HCT116 (cell line): ENCODE measurements around the gene CPOX. TPM values are rescaled to one million over a fixed set of nuclear protein-coding genes. Genes with fewer than 3 reads are reported as not detected.

Source experiments
- ATAC-seq: fragments of 200-7000 bp; cut with Tn5 transposase; 2 replicates; pipeline ENCODE4 v1.9.1; 2020; ENCODE audit warnings: mild to moderate bottlenecking, moderate library complexity
- BruUV-seq: library from RNA; stranded (reverse); fragments of 400-500 nt; replicated peaks from 2 replicates; lab custom pipeline; 2021; lab: Mats Ljungman, UMichigan
- CTCF ChIA-PET: fragments of 300-600 bp; sonication (Branson Sonifier 250); formaldehyde crosslinking; loops from one replicate; lab custom pipeline; 2021; ENCODE audit warnings: antibody characterized with exemption; lab: Charles Lee
- POLR2A ChIA-PET: fragments of 300-600, 350-600 bp; sonication (Branson Sonifier 250); formaldehyde crosslinking; loops from one replicate; lab custom pipeline; 2021; ENCODE audit warnings: antibody characterized with exemption; lab: Charles Lee
- RAD21 ChIA-PET, 2 experiments: fragments of 300-600 bp; sonication (Branson Sonifier 250); formaldehyde crosslinking; loops; one replicate each; lab custom pipeline; 2023; ENCODE audit warnings: low total read pairs in 2 of 2; ENCODE audit not compliant: uncharacterized antibody in 2 of 2, unreplicated experiment in 2 of 2, low non-redundant PET in 1 of 2; lab: Charles Lee
- DNase-seq: peaks from one replicate; pipeline ENCODE4 v3.0.0-alpha.2; 2010; ENCODE audit warnings: low read depth, low spot score
- H2AFZ ChIP-seq: fragments of 200-600 bp; shearing (Covaris generic), sonication (generic); 2 replicates; pipeline ENCODE4 v1.6.1; 2017; ENCODE audit warnings: low read depth, mixed run types, mixed read lengths, antibody characterized with exemption, low read length; ENCODE audit not compliant: poor library complexity, severe bottlenecking
- H3K27ac ChIP-seq: 2 replicates; pipeline ENCODE4 v1.5.1; 2012; ENCODE audit warnings: low read depth, low read length
- H3K27me3 ChIP-seq: fragments of 200-600 bp; sonication (generic); 2 replicates; pipeline ENCODE4 v1.6.1; 2016; ENCODE audit warnings: mixed run types, low read length, mixed read lengths; ENCODE audit not compliant: insufficient read depth
- H3K36me3 ChIP-seq, 2 experiments: fragments of 200-500 bp in 1 of 2; fragments of 200-600 bp in 1 of 2; sonication (Bioruptor generic) in 1 of 2; sonication (generic) in 1 of 2; 2 replicates each; pipeline versions ENCODE4 v1.5.1 to v1.6.1; 2014 to 2016; ENCODE audit warnings: low read length in 2 of 2, inconsistent platforms in 1 of 2, mixed read lengths in 1 of 2, mixed run types in 1 of 2; ENCODE audit not compliant: insufficient read depth in 2 of 2, control insufficient read depth in 1 of 2
- H3K4me1 ChIP-seq, 2 experiments: fragments of 200-600 bp in 1 of 2; sonication (generic) in 1 of 2; 2 replicates each; pipeline versions ENCODE4 v1.5.1 to v1.6.1; 2012 to 2017; ENCODE audit warnings: low read length in 2 of 2, inconsistent platforms in 1 of 2, mild to moderate bottlenecking in 1 of 2, mixed read lengths in 1 of 2, mixed run types in 1 of 2, moderate library complexity in 1 of 2; ENCODE audit not compliant: insufficient read depth in 2 of 2, control insufficient read depth in 1 of 2
- H3K4me2 ChIP-seq: fragments of 200-600 bp; sonication (generic); 2 replicates; pipeline ENCODE4 v1.6.1; 2017; ENCODE audit warnings: mixed run types, low read length, mixed read lengths
- H3K4me3 ChIP-seq, 2 experiments: fragments of 200-600 bp in 1 of 2; sonication (generic) in 1 of 2; replicated peaks in 1 of 2; 2 replicates each; pipeline ENCODE4 v1.5.1; 2011 to 2016; ENCODE audit warnings: low read length in 2 of 2, control low read depth in 1 of 2, low read depth in 1 of 2, mild to moderate bottlenecking in 1 of 2, mixed read lengths in 1 of 2, mixed run types in 1 of 2
- H3K79me2 ChIP-seq: fragments of 200-600 bp; sonication (generic); 2 replicates; pipeline ENCODE4 v1.6.1; 2017; ENCODE audit warnings: mild to moderate bottlenecking, mixed run types, low read length, moderate library complexity, mixed read lengths; ENCODE audit not compliant: insufficient read depth
- H3K9ac ChIP-seq: fragments of 200-600 bp; sonication (generic); 2 replicates; pipeline ENCODE4 v1.6.1; 2016; ENCODE audit warnings: low read length, mixed read lengths
- H3K9me2 ChIP-seq: fragments of 200-600 bp; sonication (generic), shearing (Covaris generic); 2 replicates; pipeline ENCODE4 v1.6.1; 2017; ENCODE audit warnings: mixed run types, mild to moderate bottlenecking, moderate library complexity; ENCODE audit not compliant: insufficient read depth
- H3K9me3 ChIP-seq, 2 experiments: fragments of 200-500 bp in 1 of 2; fragments of 200-600 bp in 1 of 2; sonication (Bioruptor generic) in 1 of 2; sonication (generic) in 1 of 2; 2 replicates each; pipeline ENCODE4 v1.6.1; 2014 to 2017; ENCODE audit warnings: low read length in 2 of 2, mixed read lengths in 2 of 2, inconsistent platforms in 1 of 2, low read depth in 1 of 2, mild to moderate bottlenecking in 1 of 2, mixed run types in 1 of 2, moderate library complexity in 1 of 2; ENCODE audit not compliant: control insufficient read depth in 1 of 2, insufficient read depth in 1 of 2
- H4K20me1 ChIP-seq: fragments of 200-600 bp; sonication (generic), shearing (Covaris generic); 2 replicates; pipeline ENCODE4 v1.6.1; 2017; ENCODE audit warnings: mixed run types, mild to moderate bottlenecking, moderate library complexity; ENCODE audit not compliant: insufficient read depth
- EZH2 ChIP-seq: fragments of 200-600 bp; sonication (generic); IDR thresholded peaks from 2 replicates; pipeline ENCODE4 v1.6.1; 2017; ENCODE audit warnings: antibody characterized with exemption, mixed run types
- POLR2A ChIP-seq: IDR thresholded peaks from 2 replicates; pipeline ENCODE4 v1.7.0; 2011; ENCODE audit warnings: borderline replicate concordance; ENCODE audit not compliant: insufficient read depth, insufficient read length; ENCODE audit errors: extremely low read depth
- POLR2AphosphoS5 ChIP-seq: IDR thresholded peaks from 2 replicates; pipeline ENCODE4 v1.6.1; 2011; ENCODE audit warnings: mild to moderate bottlenecking, low read depth, low read length, moderate library complexity
- TCF7L2 ChIP-seq: IDR thresholded peaks from 2 replicates; pipeline ENCODE4 v1.7.0; 2011; ENCODE audit warnings: borderline replicate concordance, inconsistent platforms; ENCODE audit not compliant: insufficient read depth, insufficient read length; ENCODE audit errors: extremely low read depth
- ZBTB33 ChIP-seq: IDR thresholded peaks from 2 replicates; pipeline ENCODE4 v1.6.1; 2011; ENCODE audit warnings: mild to moderate bottlenecking, low read length, moderate library complexity; ENCODE audit not compliant: insufficient replicate concordance; ENCODE audit errors: extremely low read depth
- intact Hi-C: fragments of 100-400 bp; cut with micrococcal nuclease; formaldehyde crosslinking; loops from 2 replicates; pipeline ENCODE4 v1.10.0; 2022
- total RNA-seq: library from RNA; stranded (reverse); gene quantifications from one replicate; pipeline ENCODE4 v1.2.1, GENCODE V29; 2021; ENCODE audit not compliant: unreplicated experiment

Gene CPOX
- total RNA-seq, 1 experiment from 2014 or later: 353 TPM

- peaks cover 67 to 87% of the 10 kb centered on the region in 2 experiments for H3K4me1 ChIP-seq
- no peak overlapping the region for H2AFZ ChIP-seq
- no peaks in the 10 kb centered on the region for H3K9me2 ChIP-seq
- peak overlapping the region; percentile 19 for H3K4me2 ChIP-seq
- intact Hi-C loops: loop anchor here (5.0 kb wide), 3 partner anchors 67 to 547 kb away; partner anchors contain the start of gene CLDND1
- H3K27me3 ChIP-seq: no peaks in the 10 kb centered on the region
- DNase-seq (no peak), ATAC-seq (no peak)
- H3K36me3 ChIP-seq: peaks cover 43 to 59% of the 10 kb centered on the region in 2 experiments
- no peak overlapping the region for H3K4me3 ChIP-seq
- H3K9ac ChIP-seq: no peak overlapping the region
- no TSS peak for BruUV-seq
- no peak for TF ChIP-seq POLR2A
- no peak for TF ChIP-seq EZH2
- TF ChIP-seq POLR2AphosphoS5: peak; percentile 33; the same call in 1 of the 2 replicates
- no peak for TF ChIP-seq TCF7L2
- no peak for TF ChIP-seq ZBTB33
- H3K27ac ChIP-seq: peak overlapping the region; percentile 93
- H3K79me2 ChIP-seq: peaks cover 90% of the 10 kb centered on the region
- ChIA-PET CTCF (interaction anchor here (1.0 to 4.4 kb wide), 3 partner anchors 12 to 228 kb away, joined by 3 to 24 read pairs (median 3); no protein-coding TSS in a partner anchor), POLR2A (no interaction called here), RAD21 (no interaction called here)
- H4K20me1 ChIP-seq: peaks cover 7% of the 10 kb centered on the region; the same call in 1 of the 2 replicates
- no peaks in the 10 kb centered on the region for H3K9me3 ChIP-seq
These were observed 3.9 kb downstream of the CPOX start for GRCh38 chr3:98589331-98590036.
